DND-41 (cell line): ENCODE results near the gene HMOX1.

Experiments used
- EZH2 ChIP-seq: IDR thresholded peaks from 3 replicates; pipeline ENCODE4 v1.6.1; 2012; ENCODE audit warnings: borderline replicate concordance, low read depth, mild to moderate bottlenecking, moderate library complexity, low read length, inconsistent platforms; ENCODE audit not compliant: severe bottlenecking
- TF ChIP-seq, protein P1 (sequence below): IDR thresholded peaks from 2 replicates; pipeline ENCODE4 v1.5.1; 2012; ENCODE audit warnings: borderline replicate concordance, low read length, moderate library complexity, mild to moderate bottlenecking; ENCODE audit not compliant: poor library complexity, severe bottlenecking; ENCODE audit errors: extremely low read depth

DNA sequence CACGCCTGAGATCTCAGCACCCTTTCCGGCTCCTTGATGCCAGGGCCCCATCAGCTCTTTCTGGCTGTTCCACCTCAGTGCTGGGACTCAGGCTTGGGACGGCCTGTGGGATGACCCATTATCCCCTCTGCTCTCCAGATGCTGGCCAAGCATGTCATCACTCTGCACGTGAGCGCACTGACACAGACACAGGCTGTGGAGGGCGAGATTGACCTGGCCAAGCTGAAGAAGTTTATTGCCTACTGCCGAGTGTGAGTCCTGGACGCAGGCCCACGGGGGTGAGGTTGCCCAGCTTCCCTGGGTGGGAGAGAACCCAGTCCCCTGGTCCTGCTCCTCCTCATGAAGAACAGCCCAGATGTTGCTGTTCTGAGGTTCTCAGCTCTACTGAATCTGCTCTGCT, 36.7 kb downstream of the HMOX1 start:
- TF ChIP-seq, protein P1, sequence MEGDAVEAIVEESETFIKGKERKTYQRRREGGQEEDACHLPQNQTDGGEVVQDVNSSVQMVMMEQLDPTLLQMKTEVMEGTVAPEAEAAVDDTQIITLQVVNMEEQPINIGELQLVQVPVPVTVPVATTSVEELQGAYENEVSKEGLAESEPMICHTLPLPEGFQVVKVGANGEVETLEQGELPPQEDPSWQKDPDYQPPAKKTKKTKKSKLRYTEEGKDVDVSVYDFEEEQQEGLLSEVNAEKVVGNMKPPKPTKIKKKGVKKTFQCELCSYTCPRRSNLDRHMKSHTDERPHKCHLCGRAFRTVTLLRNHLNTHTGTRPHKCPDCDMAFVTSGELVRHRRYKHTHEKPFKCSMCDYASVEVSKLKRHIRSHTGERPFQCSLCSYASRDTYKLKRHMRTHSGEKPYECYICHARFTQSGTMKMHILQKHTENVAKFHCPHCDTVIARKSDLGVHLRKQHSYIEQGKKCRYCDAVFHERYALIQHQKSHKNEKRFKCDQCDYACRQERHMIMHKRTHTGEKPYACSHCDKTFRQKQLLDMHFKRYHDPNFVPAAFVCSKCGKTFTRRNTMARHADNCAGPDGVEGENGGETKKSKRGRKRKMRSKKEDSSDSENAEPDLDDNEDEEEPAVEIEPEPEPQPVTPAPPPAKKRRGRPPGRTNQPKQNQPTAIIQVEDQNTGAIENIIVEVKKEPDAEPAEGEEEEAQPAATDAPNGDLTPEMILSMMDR, result no peak
- no peak for TF ChIP-seq EZH2
